DOHH2 (cell line): ENCODE results near the gene KCNJ13.

Experiments
- EZH2phosphoT487 ChIP-seq: fragments of 200-600 bp; sonication (generic); IDR thresholded peaks from 2 replicates; pipeline ENCODE4 v1.6.1; 2017; ENCODE audit warnings: borderline replicate concordance, mild to moderate bottlenecking, antibody characterized with exemption, low read length, moderate library complexity, mixed read lengths
- TF ChIP-seq, protein P1 (sequence below): fragments of 200-600 bp; sonication (generic); IDR thresholded peaks from one replicate; pipeline ENCODE4 v1.5.1; 2014; ENCODE audit warnings: antibody characterized with exemption, mild to moderate bottlenecking, low read depth, low read length; ENCODE audit not compliant: poor library complexity, severe bottlenecking

DNA sequence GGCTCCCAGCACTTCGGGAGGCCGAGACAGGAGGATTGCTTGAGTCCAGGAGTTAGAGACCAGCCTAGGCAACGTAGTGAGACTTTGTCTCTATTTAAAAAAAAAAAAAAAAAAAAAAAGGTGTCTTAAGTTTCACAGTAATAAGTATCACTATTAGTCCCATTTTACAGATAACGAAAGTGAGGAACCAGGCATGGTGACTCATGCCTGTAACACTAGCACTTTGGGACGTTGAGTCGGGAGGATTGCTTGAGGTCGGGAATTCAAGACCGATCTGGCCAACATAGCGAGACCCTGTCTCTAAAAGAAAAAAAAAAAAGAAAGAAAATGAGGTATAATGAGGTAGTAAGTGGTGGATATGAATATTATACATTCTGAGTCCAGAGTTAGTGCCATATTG is 2.5 kb downstream of the KCNJ13 start:
- TF ChIP-seq, protein P1, sequence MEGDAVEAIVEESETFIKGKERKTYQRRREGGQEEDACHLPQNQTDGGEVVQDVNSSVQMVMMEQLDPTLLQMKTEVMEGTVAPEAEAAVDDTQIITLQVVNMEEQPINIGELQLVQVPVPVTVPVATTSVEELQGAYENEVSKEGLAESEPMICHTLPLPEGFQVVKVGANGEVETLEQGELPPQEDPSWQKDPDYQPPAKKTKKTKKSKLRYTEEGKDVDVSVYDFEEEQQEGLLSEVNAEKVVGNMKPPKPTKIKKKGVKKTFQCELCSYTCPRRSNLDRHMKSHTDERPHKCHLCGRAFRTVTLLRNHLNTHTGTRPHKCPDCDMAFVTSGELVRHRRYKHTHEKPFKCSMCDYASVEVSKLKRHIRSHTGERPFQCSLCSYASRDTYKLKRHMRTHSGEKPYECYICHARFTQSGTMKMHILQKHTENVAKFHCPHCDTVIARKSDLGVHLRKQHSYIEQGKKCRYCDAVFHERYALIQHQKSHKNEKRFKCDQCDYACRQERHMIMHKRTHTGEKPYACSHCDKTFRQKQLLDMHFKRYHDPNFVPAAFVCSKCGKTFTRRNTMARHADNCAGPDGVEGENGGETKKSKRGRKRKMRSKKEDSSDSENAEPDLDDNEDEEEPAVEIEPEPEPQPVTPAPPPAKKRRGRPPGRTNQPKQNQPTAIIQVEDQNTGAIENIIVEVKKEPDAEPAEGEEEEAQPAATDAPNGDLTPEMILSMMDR: no peak
- TF ChIP-seq EZH2phosphoT487: no peak
